ENCODE measurements around the gene FAM168A. TPM values are rescaled to one million over a fixed set of nuclear protein-coding genes. Genes with fewer than 3 reads are reported as not detected.

FAM168A gene
- total RNA-seq, 1 experiment from 2014 or later, result 62.8 TPM

GRCh38 chr11:73366265-73366610, 231.7 kb downstream of the FAM168A start:
- H3K27ac ChIP-seq (ENCODE audit: low read length), result no peak overlapping the region
- CTCF ChIA-PET, result interaction anchor here (0.5 to 1.2 kb wide), 2 partner anchors 15 to 31 kb away, joined by 3 to 5 read pairs; no protein-coding TSS in a partner anchor
- ATAC-seq (no peak), DNase-seq (ENCODE audit: low read depth, low spot score) (no peak)
- POLR2A ChIA-PET, result no interaction called here
- intact Hi-C loops (cut with micrococcal nuclease; ENCODE audit: unreplicated experiment), result no loop called here
- H3K36me3 ChIP-seq (ENCODE audit: control insufficient read depth, insufficient read depth, low read length), result no peaks in the 10 kb centered on the region
- in situ Hi-C loops (cut with HindIII; ENCODE audit: low pct_unique_long_range_greater_than_20kb, low sequenced_read_pairs), result no loop called here
- H3K27me3 ChIP-seq (ENCODE audit: control insufficient read depth, insufficient read depth, low read length), result no peaks in the 10 kb centered on the region
- TF ChIP-seq SIN3A (IDR thresholded peaks at IDR 0.05; ENCODE audit: borderline replicate concordance, insufficient read depth, low read depth, low read length) (no peak), TCF7L2 (IDR thresholded peaks at IDR 0.05; ENCODE audit: low read depth, low read length) (no peak), REST (IDR thresholded peaks at IDR 0.05; ENCODE audit: insufficient read depth in 1 of 2, low read depth in 2 of 2, low read length in 1 of 2) (no peak)
- no TSS peak for BruUV-seq (replicated peaks)
- H3K4me3 ChIP-seq (ENCODE audit: low read depth in 2 of 2, low read length in 2 of 2), result no peak overlapping the region
- no peaks in the 10 kb centered on the region for H3K4me1 ChIP-seq (ENCODE audit: control insufficient read depth, insufficient read depth, low read length)
- H3K9me3 ChIP-seq (ENCODE audit: control insufficient read depth, insufficient read depth, low read depth, low read length), result no peaks in the 10 kb centered on the region

- ChIA-PET CTCF (interaction anchor here (0.5 to 1.2 kb wide), 2 partner anchors 14 to 30 kb away, joined by 3 to 5 read pairs; no protein-coding TSS in a partner anchor), POLR2A (no interaction called here)
- H3K27ac ChIP-seq (ENCODE audit: low read length), result no peak overlapping the region
- TF ChIP-seq TCF7L2 (IDR thresholded peaks at IDR 0.05; ENCODE audit: low read depth, low read length), result no peak
- TF ChIP-seq CTCF (IDR thresholded peaks at IDR 0.05), result no peak
- no peak for TF ChIP-seq SIN3A (IDR thresholded peaks at IDR 0.05; ENCODE audit: borderline replicate concordance, insufficient read depth, low read depth, low read length)
- TF ChIP-seq REST (IDR thresholded peaks at IDR 0.05; ENCODE audit: insufficient read depth in 1 of 2, low read depth in 2 of 2, low read length in 1 of 2), result no peak
- TF ChIP-seq POLR2AphosphoS5 (IDR thresholded peaks at IDR 0.05; ENCODE audit: low read depth, low read length), result no peak
- no peak overlapping the region for H3K4me3 ChIP-seq (ENCODE audit: low read depth in 2 of 2, low read length in 2 of 2)
- ATAC-seq (no peak), DNase-seq (ENCODE audit: low read depth, low spot score) (no peak)
- no peaks in the 10 kb centered on the region for H3K27me3 ChIP-seq (ENCODE audit: control insufficient read depth, insufficient read depth, low read length)
- H3K36me3 ChIP-seq (ENCODE audit: control insufficient read depth, insufficient read depth, low read length), result no peaks in the 10 kb centered on the region
- BruUV-seq (replicated peaks), result no TSS peak
- H3K9me3 ChIP-seq (ENCODE audit: control insufficient read depth, insufficient read depth, low read depth, low read length), result no peaks in the 10 kb centered on the region
- in situ Hi-C loops (cut with HindIII; ENCODE audit: low pct_unique_long_range_greater_than_20kb, low sequenced_read_pairs), result no loop called here
- intact Hi-C loops (cut with micrococcal nuclease; ENCODE audit: unreplicated experiment), result no loop called here
- H3K4me1 ChIP-seq (ENCODE audit: control insufficient read depth, insufficient read depth, low read length), result no peaks in the 10 kb centered on the region
Observed at GRCh38 chr11:73365352-73366264, 232.3 kb downstream of the FAM168A start.
